Measurements from ENCODE around the gene KDM5B. TPM values are rescaled to one million over a fixed set of nuclear protein-coding genes. Genes with fewer than 3 reads are reported as not detected.

The KDM5B gene
- total RNA-seq, 1 donor from 2014 or later: 170 TPM

DNA sequence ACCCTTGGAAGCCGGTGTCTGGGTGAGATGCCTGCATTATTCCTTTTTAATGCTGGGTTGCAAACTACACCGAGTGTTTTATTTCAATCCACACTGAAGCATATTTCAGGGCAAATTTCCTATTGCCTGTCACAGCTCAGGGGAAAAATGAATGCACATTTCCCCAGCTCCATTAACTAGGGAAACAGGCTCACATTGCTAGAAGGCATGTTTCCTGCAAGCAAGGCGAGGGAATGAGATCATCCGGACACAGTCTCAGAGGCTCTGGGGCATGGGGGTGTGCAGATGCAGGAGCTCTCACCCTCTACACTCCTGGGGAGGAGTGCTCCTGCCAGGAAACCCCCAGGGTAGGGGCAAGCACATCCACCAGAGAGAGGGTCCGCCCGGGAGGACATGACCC is 122.6 kb downstream of the KDM5B start:
- DNase-seq: no peak

DNA sequence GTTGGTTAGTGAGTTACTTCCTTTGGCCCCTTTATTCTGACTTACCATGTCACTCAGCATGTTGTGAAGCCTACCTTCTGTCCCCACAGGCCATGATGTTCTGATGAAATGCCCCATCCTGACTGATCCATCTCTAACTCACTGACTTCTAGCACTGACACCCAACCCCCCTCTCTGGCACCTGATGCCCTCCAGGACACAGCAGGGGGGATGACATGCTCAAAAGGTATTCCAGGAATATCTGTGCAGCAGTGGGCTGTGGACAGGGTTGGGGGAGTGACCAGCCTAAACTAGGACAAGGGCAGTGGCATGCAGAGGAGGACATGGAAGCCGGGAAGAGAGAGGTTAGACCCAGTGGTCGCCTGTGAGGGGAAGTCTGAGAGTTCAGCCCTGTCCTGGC is 123.5 kb downstream of the KDM5B start:
- DNase-seq: no peak

DNA sequence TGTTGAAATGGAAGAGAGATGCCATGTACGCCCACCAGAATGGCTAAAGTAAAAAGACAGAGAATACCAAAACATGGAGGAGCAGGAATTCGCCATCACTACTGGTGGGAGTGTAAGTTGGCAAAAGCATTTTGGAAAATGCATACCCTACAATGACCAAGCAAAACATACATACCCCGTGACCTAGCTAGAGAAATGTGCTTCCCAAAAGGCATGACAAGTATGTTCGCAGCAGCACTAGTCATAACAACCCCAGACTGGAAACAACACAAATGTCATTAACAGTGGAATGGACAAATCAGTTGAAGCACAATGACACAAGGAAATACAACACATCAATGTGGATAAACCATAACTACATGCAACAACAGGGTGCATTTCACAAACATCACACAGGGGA is 125.2 kb downstream of the KDM5B start:
- DNase-seq: no peak

DNA sequence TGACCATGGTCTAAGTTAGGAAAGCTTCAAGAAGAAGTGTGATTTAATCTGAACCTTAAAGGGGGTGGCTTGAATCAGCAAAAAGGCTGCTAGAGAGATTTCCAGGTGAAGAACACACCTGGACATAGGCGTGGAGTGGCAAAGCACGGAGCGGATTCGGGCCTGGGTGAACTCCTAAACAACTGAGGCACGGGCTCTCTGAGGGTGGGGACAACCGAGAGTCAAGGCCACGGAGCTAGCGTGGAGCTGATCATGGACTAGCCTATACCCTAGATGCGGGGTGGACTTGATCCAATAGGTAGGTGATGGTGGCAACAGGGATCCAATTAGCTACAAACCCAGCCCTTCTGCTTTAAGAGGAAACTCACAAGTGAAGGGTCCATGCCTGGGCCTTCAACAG is 125.7 kb downstream of the KDM5B start:
- DNase-seq: no peak

GRCh38 chr1:202681736-202682420 is 126.3 kb downstream of the KDM5B start:
- no peak for DNase-seq

DNA sequence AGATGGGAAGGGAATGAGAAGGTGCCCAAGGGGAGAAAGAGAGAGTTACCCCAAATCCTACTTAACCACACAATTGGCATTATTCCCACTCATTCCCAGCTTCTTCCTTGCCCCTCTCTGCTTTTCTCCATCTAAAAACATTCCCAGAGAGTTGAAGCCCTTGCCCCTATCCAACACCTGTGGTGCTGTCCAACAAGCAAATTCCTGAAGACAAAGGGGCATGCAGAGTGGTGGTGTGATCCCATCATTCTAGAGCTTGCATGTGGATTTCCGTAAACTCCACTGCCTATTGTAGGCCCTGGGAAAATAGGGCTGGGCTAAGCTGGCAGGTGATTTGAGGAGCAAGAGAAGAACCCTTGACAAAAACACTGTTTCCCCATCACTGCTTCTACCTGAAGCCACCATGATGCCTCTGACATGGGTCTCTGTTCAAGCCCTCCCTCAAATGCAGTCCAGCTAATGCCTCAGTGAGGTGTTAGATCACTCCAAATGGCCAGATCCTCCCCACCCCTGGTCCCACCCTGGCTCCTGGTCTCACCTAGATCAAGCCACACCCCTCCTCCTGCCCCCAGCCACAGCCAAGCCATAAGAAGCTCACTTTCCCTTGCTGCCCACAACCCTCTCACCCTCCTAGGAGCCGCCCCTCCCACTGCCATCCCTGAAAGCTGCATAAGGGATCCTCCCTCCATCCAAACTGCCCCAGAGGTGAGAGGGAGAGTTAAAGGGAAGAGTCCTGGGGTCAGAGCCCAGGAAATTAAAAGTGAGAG is 127.5 kb downstream of the KDM5B start:
- no peak for DNase-seq

DNA sequence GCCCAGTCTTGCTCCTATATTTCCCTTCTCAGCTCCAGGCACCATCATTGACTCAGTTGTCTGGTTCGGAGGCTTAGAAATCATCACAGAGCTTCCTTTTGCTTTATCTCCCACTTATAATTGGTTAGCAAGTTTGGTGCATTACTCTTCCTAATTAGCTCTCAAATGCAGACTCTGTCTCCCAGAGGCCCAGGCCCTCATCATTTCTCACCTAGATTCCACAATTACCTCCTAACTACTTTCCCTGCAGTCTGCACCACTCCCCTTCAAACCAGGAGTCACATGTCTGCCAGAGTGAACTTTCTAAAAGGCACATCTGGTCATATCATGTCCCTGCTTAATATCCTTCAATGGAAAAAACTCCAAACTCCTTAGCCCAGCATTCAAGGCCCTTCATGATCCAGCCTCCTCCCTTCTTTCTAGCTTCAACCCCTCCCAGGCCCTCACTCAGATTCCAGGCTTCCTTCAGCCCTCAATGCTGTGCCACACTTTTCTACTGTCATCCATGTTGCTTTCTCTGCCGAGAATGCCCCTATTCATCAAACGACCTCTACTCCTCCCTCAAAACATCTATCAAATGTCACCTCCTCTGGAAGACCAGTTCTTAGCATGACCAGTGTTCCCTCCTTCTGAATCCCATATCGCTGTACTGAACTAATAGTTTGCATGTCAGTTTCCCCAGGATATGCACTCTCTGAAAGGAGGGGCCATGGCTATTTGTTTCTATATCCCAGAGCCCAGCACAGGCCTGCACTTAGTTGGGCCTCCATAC is 128.6 kb downstream of the KDM5B start:
- DNase-seq: no peak

DNA sequence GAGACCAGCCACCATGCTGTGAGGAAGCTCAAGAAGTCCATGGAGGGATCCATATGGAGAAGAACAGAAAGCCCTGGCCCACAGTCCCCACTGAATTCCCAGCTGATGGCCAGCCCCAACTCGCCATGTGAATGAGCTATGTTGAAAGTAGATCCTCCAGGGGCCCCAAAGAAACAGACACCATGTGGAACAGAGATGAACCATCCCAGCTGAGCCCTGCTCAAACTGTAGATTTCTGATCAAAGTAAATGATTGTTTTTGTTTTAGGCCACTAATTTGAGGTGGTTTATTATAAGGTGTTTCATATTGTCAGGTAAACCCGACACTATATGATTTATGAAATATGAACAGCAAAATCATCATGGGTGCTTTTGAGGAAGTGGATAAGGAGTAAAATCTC is 130.8 kb downstream of the KDM5B start:
- no peak for DNase-seq

Small RNA genes lying within 50 kb of the gene (small RNA-seq; reads per million reads assigned to genes)
- not detected for gene AC098934.3 (ENCODE audit: low replicate concordance)

Other genes starting within 250 kb of the KDM5B start
- gene SYT2, start 98.0 kb downstream of the KDM5B start, total RNA-seq: 0.10 TPM
- gene PCAT6, start 2.5 kb upstream of the KDM5B start, total RNA-seq: not detected
- 4.8 TPM for gene RABIF, start 80.7 kb upstream of the KDM5B start, total RNA-seq
- gene KLHL12, start 118.8 kb upstream of the KDM5B start, total RNA-seq: 21.3 TPM
- 95.8 TPM for gene ADIPOR1, start 149.9 kb upstream of the KDM5B start, total RNA-seq
- gene CYB5R1, start 158.8 kb upstream of the KDM5B start, total RNA-seq: 48.3 TPM
- gene TMEM183A, start 199.0 kb upstream of the KDM5B start, total RNA-seq: 44.7 TPM
- gene PPFIA4, start 218.1 kb upstream of the KDM5B start, total RNA-seq: 4.2 TPM

Measured in skin of body (tissue), 3 donors.